NCI-H774 (cell line): ENCODE measurements around the gene HTR3A.

Source experiments
- DNase-seq: peaks from one replicate; lab custom pipeline; 2025; lab: John Stamatoyannopoulos, UW

HTR3A gene

DNA sequence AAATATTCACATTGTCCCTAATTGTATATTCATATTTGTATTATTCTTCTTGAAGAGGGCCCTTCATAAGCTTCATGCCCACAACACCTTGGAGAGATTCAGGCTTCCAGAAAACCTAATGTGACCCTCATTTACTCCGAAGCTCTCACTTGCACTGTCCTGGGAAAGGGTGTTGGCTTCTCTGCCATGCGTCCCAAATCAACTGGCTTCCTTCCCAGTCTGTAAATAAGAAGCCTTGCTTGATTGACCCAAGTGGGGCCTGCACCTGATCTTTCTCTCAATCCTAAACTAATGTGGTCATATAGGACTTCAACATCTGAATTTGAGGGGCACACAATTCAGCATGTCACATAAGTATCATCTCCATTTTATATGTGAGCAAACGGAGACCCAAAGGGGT is 44.1 kb downstream of the HTR3A start:
- no peak for DNase-seq

- no peak for DNase-seq
Observed at GRCh38 chr11:114019574-114019973, 44.7 kb downstream of the HTR3A start.

DNA sequence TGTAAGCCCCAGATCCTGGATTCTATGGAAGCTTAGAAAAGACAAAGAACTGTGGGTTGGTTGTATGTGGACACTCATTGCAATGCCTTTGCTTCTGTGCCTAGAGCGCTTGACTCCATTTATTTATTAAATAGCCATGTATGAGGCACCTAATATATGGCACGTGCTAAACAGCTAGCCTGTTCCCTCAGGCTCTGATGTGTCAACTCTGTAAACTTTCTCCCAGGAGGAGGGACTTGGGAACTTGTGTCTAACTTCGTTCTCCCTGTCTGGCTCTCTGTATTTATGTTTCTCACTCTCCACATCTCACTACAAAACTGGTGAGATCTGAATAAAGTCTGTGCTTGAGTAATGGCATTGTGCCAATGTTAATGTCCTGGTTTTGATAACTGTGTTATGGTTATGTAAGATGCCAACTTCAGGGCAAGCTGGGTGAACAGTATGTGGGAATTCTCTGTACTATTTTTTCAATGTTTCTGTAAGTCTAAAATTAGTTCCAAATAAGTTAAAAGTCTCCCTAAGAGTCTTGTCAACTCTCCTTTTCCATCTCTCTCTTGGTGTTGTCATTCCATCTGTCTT is 50.5 kb downstream of the HTR3A start:
- no peak for DNase-seq

- DNase-seq = no peak
Observed at GRCh38 chr11:114026355-114026754, 51.4 kb downstream of the HTR3A start.

DNA sequence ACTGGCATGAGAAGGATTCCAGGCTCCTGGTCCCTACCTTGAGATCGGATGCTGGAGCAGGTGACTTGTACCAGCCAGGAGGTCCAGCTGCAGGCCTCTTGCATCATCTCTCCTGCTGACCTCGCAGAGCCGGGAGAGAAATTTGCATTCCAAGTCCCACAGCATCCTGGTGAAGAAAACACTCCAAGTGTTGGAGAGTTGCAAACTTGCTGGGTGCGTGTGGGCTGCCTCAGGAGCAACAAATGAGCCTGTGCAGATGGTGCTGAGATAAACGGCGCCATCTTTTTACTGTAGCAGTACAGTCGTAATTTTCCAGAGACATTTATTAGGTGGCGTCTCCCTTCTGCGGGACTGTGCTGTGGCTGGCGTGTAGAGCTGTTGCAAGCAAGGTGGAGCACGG is 52.5 kb downstream of the HTR3A start:
- DNase-seq = no peak

DNA sequence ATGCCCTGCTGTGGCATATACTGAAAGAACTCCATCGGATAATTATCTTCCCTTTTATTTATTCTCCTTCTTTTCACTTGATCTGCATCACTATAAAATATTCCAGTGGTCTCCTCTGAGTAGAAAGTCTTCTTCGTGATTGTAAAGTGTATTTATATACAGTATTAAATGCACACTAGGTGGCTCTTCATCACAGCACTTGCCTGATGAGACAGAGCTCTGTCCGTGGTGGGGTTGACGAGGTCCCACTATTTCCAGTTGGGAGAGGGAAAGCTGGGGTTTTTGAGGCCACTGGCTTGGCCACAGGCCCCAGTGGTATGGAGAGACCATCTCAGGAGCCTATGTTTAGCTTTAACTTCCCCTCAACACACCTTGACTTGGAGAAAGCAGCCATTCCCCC is 53.0 kb downstream of the HTR3A start:
- no peak for DNase-seq

DNA sequence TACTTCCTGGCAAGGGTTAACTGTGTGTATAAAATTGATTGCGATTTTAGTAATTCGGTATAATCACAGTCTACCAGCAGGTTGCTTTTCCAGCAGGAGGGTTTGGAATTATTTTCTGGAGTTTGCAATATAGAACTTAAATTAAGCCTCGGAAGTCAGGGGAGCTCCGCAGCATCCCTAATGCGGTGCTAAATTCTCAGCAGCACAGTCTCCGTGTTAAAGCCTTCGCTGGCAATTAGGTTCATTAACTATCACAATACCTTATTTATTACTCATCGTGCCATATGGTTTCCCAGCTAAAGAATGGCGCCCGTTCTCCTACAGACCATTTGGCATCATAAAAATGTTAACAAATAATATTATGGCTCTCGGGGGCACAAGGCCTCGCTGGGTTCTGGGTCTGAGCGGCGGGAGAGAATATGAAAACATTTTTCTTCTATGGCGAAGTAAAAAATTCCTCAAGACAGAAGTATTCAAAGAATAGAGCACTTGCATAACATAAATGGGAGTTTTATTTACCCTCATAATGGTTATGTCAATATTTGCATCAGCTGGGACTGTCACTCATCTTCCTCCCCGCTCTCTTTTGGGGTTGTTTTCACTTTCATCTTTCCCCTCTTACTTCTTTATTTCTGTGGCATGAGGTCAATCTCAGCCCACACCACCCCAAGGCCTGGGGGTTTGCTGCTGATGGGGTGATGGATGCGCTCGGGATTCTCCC is 56.5 kb downstream of the HTR3A start:
- DNase-seq = no peak

- DNase-seq = no peak
Observed at GRCh38 chr11:114031967-114032320, 57.0 kb downstream of the HTR3A start.

DNA sequence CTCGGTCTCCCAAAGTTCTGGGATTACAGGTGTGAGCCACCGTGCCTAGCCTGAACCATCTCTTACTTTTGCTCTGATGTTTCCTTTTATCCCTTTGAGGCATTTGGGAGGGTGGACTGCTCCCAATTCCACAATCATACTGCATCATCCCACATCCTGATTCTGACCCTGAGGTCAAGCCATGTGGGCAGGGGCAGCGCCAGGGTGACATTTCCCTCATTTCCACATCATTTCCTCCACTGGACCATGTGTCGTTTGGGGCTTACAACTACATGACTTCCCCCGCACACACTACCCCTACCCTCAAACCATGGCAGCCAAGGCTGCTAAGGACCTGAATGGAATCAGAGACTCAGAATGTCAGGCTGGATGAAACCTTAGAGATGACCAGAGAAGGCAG is 58.2 kb downstream of the HTR3A start:
- no peak for DNase-seq

GRCh38 chr11:114033572-114033971 is 58.7 kb downstream of the HTR3A start:
- no peak for DNase-seq

DNA sequence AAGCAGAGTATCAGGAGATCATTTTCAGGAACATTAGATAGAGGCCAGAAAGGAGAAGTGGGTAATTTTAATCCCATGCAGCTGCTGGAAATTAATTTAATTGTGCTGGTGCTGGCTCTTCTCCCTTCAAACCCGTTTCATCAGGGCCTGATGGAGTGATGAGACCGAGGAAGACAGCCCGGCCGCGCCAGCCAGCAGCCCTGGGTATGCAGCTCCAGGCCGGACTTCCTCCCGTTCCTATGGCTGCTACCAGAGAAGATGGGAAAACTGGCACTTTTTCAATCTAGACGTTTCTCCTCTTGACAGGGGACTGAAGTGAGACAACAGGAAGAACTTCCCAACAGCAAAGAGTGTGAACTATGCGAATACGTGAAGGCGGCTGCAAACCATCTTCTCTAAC is 60.0 kb downstream of the HTR3A start:
- DNase-seq = no peak

DNA sequence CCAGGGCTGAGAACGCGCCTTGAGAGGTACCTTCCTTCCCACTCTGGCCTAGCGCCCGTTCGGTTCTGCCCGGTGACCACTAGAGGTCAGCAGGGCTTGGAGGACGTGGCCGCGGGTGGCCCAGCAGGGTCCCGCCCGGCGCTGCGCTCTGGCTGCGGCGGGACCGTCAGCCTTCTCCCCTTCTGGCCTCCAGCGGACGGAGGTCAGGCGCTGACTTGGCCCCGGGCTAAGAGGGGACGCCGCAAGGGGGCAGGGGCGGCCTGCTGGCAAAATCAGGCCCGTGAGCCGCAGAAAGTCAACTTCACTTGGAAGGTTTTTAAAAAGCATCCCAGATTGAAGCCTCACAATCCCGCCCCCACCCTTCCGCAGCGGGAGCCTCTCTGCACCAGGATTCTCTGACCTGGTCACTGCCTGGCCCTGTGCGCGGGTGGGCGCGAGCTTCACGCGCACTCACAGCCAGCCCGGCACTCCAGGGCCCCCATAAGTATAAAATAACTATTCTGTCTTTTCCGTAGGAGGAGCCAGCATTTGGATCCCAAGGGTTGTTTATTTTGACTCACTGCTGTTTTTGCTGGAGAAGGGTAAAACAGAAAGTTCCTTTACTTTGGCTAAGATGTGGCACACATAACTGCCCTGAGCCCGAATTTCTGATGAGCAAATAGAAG is 61.4 kb downstream of the HTR3A start:
- DNase-seq = peak; percentile 75

DNA sequence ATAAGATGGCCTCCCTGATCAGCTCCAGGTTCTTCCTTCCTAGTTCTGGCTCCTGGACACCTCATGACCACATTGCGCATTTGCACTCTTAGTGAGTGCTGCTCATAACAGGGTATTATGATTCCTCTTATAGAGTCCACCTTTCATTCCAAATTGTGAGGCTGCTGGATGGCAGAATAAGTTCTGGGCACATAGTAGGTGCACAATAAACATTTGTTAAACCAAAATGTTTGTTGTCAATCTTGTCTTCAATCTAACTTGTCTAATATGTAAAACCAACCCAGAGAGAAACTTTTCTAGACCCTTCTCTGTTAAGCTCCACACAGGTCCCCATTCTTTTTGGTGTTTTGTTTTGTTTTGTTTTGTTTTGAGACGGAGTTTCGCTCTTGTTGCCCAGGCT is 62.0 kb downstream of the HTR3A start:
- DNase-seq = no peak

DNA sequence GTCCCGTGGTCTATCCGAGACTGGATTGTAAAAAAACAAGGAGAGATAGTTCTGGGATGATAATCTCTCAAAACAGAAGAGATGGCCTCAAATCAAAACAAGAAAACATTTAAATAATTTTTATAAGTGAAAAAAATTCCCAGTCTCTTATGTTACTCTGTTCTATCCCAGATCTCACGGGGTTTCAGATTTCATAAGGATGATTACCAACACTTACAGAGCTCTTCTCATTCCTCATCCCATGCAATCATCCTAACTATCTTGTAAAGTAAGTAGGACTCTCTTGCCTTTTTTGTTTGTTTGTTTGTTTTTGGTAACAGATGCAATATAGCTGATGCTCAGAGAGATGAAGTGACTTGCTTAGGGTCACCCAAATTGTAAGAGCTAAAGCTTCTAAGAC is 64.6 kb downstream of the HTR3A start:
- no peak for DNase-seq
